ENCODE results near the gene KLK8. TPM values are rescaled to one million over a fixed set of nuclear protein-coding genes. Genes with fewer than 3 reads are reported as not detected.

The KLK8 gene
- total RNA-seq, 1 experiment from 2014 or later: 2.7 TPM

- H2AFZ ChIP-seq (ENCODE audit: low read length): no peak overlapping the region
- H3K23ac ChIP-seq (ENCODE audit: insufficient read length, low read depth, low read length): no peak overlapping the region
- no peak overlapping the region for H3K4ac ChIP-seq (ENCODE audit: low read depth, low read length)
- Mint-ChIP-seq H3K36me3 (ENCODE audit: insufficient read depth in 1 of 3, low read depth in 3 of 3) (no peaks in the 10 kb centered on the region), H3K27ac (no peak overlapping the region), H3K9me3 (no peaks in the 10 kb centered on the region), H3K4me3 (no peak overlapping the region), H3K27me3 (ENCODE audit: low read depth) (peaks cover 30% of the 10 kb centered on the region), H3K4me1 (peaks cover 29 to 40% of the 10 kb centered on the region in 2 experiments)
- no peak overlapping the region for H3K56ac ChIP-seq (ENCODE audit: insufficient read length, low read depth, low read length)
- H3K18ac ChIP-seq (ENCODE audit: insufficient read length, low read depth, low read length): no peak overlapping the region
- no peak overlapping the region for H4K8ac ChIP-seq (replicated peaks; ENCODE audit: insufficient read length, low read depth, low read length)
- H4K91ac ChIP-seq (ENCODE audit: insufficient read length, low read depth, low read length): no peak overlapping the region
- H3K9ac ChIP-seq (ENCODE audit: extremely low read depth, insufficient read length, low read length): no peak overlapping the region
- no peak overlapping the region for H2BK12ac ChIP-seq (ENCODE audit: insufficient read length, low read depth, low read length)
- H3K9me3 ChIP-seq (ENCODE audit: control insufficient read depth, low read depth, low read length): no peaks in the 10 kb centered on the region
- no peak overlapping the region for H2BK5ac ChIP-seq (ENCODE audit: insufficient read length, low read length)
- DNase-seq: no peak
- no peaks in the 10 kb centered on the region for H4K20me1 ChIP-seq (ENCODE audit: control insufficient read depth, insufficient read depth, insufficient read length)
- no peak overlapping the region for H2BK15ac ChIP-seq (ENCODE audit: low read depth, low read length)
- no peaks in the 10 kb centered on the region for H3K23me2 ChIP-seq (ENCODE audit: insufficient read length, low read depth, low read length, poor library complexity, severe bottlenecking)
- no peak overlapping the region for H3T11ph ChIP-seq (ENCODE audit: low read length)
- H2BK20ac ChIP-seq (ENCODE audit: low read depth, low read length, poor library complexity, severe bottlenecking): no peak overlapping the region
- no peak overlapping the region for H3K14ac ChIP-seq (ENCODE audit: insufficient read depth, low read length)
- no peaks in the 10 kb centered on the region for H3K79me1 ChIP-seq (ENCODE audit: insufficient read depth, low read depth, low read length, poor library complexity, severe bottlenecking)
- no peaks in the 10 kb centered on the region for H3K79me2 ChIP-seq (ENCODE audit: insufficient read depth, low read length)
- no peak overlapping the region for H3K27ac ChIP-seq (ENCODE audit: insufficient read length, low read depth, low read length)
- no peak overlapping the region for H3K4me2 ChIP-seq (ENCODE audit: insufficient read depth, insufficient read length, low read length)
- no peak overlapping the region for H2AK5ac ChIP-seq (ENCODE audit: insufficient read length, low read length)
- no peak overlapping the region for H2BK120ac ChIP-seq (ENCODE audit: low read depth, low read length, poor library complexity, severe bottlenecking)
- no peak for TF ChIP-seq CTCF (conservative IDR thresholded peaks at IDR 0.05)
- no peak overlapping the region for H4K5ac ChIP-seq (ENCODE audit: insufficient read length, low read depth, low read length)
- H3K27me3 ChIP-seq (ENCODE audit: insufficient read depth, low read length): no peaks in the 10 kb centered on the region
- no CpG with 5 or more reads among the region's 4 CpGs for WGBS (ENCODE audit: extremely low coverage, insufficient read length, low lambda C conversion rate)
- peaks cover 6% of the 10 kb centered on the region; the same call in 1 of the 2 replicates for H3K4me1 ChIP-seq (ENCODE audit: insufficient read depth, low read length)
Observed at GRCh38 chr19:50982186-50982585, 19.2 kb downstream of the KLK8 start.
